HTR-8/SVneo (cell line): Measurements from ENCODE around the gene GNG7.
"Not testable (repeated sequence)": the region's sequence is repeated elsewhere in the genome, so short reads cannot be mapped to it uniquely, and the experiment has no call there.

Source experiments
- DNase-seq: peaks from one replicate; pipeline ENCODE4 v3.0.0; 2011; ENCODE audit warnings: low spot score, mixed read lengths; ENCODE audit not compliant: insufficient read length
- FAIRE-seq: peaks from 2 replicates; lab custom pipeline; 2011; peaks lifted over from hg19 to GRCh38; lab: Jason Lieb, UNC

The GNG7 gene

DNA sequence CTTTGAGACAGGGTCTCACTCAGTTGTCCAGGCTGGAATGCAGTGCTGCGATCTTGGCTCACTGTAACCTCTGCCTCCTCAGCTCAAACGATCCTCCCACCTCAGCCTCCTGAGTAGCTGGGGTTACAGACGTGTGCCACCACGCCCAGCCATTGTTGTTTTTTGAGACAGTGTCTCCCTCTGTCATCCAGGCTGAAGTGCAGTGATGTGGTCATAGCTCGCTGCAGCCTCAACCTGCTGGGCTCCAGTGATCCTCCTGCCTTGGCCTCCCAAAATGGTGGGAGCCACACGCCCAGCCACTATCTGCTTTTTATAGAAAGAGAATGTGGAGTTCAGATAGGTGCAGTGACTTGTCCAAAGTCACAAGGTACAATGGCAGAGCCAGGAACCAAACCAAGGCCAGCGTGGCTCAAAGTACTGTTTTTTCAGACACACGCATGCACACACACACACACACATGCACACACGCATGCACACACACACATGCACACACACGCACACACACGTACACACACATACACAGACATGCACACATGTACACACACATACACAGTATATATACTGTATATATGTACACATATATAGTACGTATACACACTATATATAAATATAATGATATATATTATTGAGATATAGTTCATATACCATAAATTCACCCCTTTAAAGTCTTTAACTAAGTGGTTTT, 220.0 kb downstream of the GNG7 start:
- FAIRE-seq (no peak), DNase-seq (no peak)

DNA sequence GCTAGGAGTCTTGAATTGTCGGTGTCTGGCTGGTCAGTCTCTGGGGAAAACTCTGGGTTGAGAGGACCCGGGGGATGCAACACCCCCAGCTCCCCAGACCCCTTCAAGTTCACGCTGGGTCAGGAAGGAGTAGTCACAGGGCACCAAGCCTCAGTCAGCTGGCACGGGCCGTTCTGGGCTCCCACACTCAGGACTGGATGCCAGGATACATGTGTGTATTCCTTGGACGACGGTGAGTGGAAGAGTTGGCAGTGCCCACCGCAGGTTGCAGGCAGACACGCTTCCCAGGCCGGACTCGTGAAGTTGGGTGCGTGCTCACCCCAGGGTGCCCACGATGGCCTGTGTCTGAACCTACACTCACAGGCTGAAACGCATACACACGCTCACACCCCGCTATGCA, 221.0 kb downstream of the GNG7 start:
- DNase-seq (no peak), FAIRE-seq (no peak)

DNA sequence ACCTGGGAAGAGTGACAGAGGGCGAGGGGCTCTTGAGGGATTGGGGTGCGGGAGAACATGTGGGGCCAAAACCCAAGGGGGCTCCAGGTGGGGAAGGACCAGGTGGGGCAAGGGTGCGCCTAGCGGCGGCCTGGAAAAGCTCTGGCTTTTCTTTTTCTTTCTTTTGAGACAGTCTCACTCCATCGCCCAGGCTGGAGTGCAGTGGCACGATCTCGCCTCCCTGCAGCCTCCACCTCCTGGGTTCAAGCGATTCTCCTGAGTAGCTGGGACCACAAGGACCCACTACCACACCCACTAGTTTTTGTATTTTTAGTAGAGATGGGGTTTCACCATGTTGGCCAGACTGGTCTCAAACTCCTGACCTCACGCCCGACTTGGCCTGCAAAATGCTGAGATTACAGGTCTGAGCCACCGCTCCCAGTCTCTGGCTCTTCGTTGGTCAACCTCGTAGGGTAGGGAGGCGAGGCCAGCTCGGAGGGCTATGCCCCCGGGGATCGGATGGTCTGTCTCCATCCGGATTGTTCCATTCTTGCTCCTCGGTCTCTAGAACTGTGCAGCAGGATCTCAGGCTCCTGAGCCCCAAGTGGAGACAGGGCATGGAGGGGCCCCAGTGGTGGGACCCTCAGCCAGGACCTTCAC, 222.8 kb downstream of the GNG7 start:
- no peak for FAIRE-seq
- no peak for DNase-seq

DNA sequence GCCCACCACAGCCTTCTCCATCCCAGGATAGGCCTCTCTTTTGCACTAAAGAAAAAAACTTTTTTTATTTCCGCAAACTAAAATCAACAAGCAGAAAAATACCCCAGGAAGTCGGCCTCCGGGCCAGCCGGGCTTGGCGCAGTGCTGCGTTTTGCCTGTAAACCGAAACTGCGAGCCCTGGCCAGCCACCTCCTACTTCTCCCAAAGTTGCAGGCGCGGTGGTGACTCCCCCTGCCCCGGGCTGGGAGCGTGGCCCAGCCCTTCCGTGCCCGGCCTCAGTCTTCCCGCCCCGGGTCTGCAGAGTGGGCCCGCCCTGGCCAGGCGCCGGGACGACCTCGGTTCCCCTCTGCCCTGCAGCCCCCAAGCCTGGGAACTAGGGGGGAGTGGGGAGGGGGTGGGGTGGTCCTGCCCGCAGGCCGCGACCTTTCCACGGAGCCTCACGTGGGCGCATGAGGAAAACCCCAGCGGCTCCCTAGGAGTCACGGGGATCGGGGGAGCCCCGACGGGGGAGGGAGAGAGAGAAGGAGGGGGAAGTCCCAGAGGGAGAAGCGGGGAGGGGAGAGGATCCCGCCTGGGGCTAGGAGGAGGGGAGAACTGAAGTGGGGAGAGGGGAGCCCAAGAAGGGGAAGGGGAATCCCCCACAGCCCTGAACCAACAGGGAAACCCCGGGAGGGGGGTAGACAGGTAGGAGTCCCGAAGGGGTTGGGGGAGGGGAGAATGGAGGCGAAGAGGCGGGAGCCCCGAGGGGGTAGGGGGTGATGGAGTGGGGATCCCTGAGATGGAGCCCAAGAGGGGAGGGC, 223.5 kb downstream of the GNG7 start:
- FAIRE-seq (no peak), DNase-seq (no peak)

DNA sequence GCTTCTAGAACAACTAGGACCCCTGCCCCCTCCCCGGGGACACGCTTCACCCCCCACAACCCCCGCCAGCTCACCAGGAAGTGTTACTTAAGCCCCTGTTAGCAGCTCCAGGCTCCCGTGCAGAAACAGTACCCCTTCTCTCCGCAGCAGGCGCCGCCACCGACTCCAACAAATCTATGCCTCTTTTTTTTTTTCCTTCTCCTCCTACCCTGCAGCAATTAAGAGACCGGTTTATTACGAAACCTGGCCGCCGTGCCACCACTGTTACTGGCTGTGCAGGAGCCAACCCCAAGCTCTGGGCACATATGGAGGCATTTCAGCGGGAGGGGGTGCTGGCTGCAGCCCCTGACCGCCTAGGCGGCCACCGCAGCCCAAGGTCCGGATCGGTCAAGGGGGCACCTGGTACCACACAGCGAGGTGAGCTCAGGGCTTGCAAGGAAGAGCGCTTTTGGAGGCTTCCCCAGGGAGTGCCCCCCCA, 224.2 kb downstream of the GNG7 start:
- FAIRE-seq (no peak), DNase-seq (no peak)

DNA sequence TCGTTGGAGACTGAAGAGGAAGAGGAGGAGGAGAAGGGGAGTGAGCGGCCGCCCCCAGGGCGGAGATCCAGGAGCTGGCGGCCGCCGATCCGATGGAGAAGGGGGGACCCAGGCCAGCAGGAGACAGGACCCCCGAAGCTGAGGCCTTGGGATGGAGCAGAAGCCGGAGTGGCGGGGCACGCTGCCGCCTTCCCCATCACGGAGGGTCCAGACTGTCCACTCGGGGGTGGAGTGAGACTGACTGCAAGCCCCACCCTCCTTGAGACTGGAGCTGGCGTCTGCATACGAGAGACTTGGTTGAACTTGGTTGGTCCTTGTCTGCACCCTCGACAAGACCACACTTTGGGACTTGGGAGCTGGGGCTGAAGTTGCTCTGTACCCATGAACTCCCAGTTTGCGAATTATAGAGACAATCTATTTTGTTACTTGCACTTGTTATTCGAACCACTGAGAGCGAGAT, 224.7 kb downstream of the GNG7 start:
- DNase-seq (no peak), FAIRE-seq (no peak)

DNA sequence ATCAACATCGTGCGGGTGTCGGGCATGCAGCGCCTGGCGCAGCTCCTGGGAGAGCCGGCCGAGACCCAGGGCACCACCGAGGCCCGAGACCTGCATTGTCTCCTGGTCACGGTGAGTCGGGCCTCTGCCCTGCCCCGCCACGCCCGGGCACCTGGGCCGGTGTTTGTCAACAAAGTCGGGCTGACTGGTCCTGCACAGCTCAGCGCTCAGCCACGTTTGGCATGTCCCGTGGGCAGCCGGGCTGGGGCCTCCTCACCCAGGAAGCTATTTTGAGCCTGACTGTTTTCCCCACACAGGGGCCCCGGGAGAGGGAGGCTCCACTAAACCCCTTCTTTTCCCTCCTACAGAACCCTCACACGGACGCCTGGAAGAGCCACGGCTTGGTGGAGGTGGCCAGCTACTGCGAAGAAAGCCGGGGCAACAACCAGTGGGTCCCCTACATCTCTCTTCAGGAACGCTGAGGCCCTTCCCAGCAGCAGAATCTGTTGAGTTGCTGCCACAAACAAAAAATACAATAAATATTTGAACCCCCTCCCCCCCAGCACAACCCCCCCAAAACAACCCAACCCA, 225.3 kb downstream of the GNG7 start:
- FAIRE-seq = no peak
- no peak for DNase-seq

DNA sequence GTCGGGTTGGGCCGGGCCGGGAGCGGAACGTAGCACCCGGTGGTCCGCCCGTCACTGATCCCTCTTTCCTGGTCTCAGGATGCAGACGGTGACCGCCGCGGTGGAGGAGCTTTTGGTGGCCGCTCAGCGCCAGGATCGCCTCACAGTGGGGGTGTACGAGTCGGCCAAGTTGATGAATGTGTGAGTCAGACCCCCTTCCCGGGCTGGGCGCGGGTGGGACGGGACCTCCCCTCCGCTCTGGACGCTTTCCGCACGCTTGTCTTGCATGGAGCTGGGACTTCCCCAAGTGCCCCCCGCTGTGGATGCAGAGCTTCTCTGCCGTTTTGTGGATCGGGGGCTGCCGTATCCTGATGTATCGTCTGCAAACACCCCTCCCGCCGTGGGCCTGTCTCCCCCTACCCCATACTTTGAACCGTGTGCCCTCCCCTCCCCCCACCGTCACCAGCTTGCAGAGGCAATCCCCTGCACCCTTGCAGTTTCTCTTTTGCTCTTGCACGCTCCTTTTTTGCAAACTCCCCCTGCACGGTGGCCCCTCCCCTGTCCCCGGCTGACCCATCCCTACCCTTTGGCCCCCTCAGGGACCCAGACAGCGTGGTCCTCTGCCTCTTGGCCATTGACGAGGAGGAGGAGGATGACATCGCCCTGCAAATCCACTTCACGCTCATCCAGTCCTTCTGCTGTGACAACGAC, 225.9 kb downstream of the GNG7 start:
- DNase-seq (no peak), FAIRE-seq (no peak)

DNA sequence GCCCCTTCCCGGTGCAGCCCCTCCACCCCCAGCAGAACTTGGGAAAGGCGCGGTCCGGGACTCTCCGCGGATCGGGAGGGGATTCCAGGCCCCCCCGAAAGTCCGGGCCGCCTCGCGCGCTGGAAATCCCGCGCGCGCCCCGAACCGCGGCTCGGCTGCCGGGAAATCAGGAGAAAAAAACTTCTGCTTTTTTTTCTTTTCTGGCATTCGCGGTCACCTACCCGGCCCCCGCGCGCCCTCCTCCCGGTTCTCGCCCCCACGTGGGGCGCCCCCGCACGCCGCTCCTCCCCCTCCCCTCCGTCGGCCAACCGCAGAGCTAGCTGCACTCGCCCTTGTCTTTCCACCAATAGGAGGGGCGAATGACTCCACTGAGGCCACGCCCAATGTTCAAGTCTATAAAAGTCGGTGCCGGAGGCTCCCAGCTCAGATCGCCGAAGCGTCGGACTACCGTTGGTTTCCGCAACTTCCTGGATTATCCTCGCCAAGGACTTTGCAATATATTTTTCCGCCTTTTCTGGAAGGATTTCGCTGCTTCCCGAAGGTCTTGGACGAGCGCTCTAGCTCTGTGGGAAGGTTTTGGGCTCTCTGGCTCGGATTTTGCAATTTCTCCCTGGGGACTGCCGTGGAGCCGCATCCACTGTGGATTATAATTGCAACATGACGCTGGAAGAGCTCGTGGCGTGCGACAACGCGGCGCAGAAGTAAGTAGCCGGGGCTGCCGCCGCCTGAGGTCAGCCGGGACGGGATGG, 226.6 kb downstream of the GNG7 start, which contains the start of gene GADD45B:
Gene GADD45B, plus strand, starts transcription at position 426 of the 749 bp plus-strand sequence. Its CDS starts 232 bp downstream, at position 658.
- DNase-seq = peak; percentile 97
- peak; percentile 4 for FAIRE-seq

DNA sequence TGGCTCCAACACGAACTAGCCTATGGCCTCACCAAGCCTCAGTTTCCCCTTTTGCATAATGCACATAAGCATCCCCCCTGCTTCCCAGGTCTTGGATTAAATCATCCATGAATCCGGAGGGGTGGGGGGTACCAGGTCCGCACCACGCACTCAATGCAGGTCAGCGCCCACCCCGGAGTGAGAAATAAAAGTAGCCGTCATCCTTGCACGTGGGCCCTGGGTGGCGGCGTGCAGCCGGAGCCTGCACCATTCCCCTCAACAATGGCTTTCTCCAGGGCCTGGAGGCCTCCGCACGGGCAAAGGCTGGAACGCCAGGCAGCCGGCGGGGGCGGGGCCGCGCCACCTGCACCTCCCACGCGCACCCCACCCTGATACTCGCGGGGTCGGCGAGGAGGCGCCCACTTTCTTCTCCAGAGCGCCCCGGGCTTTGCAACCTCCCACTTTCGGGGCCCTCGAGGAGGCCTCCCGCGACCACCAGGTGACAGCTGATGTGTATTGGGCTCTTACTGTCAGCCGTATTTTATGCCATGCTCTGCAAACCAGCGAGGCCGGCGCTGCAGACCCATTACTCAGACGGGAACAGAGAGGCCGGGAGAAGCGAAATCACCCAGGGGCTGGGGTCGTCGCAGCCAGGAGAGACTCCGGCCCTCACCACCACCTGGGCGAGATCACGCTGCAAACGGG, 227.3 kb downstream of the GNG7 start:
- DNase-seq = no peak
- no peak for FAIRE-seq

DNA sequence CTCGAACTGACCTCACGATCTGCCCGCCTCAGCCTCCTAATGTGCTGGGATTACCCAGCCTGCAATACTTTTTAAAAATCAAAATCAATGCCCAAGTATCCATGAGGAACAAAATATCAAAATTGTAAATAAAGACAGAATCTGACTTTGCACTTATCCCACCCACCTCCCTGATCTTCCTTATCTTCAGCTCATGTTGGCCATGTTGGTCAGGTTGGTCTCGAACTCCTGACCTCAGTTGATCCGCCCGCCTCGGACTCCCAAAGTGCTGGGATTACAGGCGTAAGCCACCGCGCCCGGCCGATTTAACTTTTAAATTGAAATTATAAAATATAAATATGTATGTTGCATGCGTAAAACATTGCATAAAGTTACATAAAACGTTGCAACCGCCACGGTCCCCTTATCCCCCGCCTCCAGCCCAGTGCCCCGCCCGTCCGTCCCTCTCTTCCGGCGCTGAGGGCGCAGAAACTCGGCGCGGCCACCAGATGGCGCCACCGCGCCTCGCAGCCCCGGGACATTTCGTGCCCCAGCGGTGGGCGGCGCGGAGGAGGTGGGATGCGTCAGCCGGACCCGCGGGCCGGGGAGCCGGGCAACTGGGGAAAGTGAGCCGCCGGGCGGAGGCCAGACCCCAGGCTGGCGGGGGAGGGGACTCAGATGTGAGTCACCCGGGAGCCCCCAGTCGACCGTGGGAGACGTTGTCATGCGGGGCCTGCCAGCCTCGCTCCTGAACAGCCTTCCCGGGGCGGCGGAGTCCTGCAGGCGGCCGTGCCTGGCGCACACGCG, 228.1 kb downstream of the GNG7 start:
- FAIRE-seq = peak; percentile 73
- DNase-seq = peak; percentile 85

DNA sequence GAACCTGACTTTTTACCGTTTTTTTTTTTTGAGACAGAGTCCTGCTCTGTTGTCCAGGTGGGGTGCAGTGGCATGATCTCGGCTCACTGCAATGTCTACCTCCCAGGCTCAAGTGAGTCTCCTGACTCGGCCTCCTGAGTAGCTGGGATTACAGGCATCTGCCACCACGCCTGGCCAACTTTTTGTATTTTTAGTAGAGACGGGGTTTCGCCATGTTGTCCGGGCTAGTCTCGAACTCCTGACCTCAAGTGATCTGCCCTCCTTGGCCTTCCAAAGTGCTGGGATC, 232.6 kb downstream of the GNG7 start:
- FAIRE-seq, DNase-seq: not testable (repeated sequence)

DNA sequence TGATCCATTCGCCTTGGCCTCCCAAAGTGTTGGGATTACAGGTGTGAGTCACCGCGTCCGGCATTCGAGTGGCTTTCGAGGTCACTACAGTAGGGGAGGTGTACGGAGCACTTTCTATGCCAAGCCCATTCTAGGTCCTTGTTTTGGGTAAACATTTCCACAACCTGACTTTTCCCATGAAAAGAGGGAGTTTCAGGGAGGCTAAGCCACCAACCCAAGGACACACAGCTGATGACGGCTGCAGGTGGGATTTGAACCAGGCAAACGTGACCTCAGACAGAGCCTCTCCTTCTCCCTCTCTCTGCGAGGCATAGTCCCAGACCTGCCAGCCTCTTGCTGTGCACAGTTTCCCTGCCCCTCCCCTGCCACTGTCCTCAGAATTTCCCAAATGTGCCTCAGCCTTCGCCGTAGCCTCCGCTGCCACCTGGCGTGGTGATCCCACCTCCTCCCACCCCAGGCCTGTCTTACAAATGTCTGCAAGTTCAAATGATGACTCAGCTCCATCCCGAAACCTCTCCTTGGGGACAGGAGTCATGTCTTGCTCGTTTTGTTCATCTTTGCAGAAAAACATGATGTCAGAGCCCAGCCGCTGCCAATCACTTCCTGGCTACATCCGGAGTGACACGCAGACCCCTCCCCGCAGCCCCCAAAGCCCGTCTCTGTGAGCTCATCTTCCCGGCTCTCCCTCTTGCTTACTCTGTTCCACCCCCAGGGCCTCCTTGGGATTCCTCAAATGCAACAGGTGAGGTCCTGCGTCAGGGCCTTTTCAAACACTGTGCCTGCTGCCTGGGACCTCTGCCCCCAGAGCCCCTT, 233.2 kb downstream of the GNG7 start:
- peak; percentile 76 for FAIRE-seq
- peak; percentile 71 for DNase-seq

DNA sequence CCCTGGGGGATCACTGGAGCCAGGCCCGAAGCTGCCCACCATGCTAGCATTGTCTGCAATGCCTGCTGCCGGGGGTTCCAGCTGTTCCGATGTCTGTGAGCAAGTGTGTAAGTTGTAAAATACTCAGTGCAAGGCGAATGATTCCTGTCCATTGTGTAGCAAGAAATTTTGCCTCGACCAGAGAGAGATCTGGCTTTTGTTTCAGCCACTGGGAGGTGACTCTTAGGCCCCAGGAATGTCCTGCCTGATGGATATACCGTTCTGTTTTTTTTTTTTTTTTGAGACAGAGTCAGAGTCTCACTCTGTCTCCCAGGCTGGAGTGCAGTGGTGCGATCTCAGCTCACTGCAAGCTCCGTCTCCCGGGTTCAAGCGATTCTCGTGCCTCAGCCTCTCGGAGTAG, 233.9 kb downstream of the GNG7 start:
- FAIRE-seq = no peak
- DNase-seq = no peak

DNA sequence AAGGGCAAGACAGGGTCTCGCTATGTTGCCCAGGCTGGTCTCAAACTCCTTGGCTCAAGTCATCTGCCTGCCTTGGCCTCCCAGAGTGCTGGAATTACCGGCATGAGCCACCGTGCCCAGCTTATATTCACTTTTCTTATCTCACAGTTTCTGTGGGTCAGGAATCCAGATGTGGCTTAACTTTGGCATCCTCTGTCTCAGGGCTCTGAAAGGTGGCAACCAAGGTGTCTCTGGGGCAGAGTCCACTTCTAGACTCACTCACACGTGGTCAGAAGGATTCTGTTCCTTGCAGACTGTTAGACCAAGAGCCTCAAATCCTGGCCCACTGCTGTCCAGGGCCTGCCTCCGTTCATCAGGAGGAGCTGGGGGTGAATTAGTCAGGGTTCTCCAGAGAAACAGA, 238.1 kb downstream of the GNG7 start:
- no peak for FAIRE-seq
- no peak for DNase-seq

DNA sequence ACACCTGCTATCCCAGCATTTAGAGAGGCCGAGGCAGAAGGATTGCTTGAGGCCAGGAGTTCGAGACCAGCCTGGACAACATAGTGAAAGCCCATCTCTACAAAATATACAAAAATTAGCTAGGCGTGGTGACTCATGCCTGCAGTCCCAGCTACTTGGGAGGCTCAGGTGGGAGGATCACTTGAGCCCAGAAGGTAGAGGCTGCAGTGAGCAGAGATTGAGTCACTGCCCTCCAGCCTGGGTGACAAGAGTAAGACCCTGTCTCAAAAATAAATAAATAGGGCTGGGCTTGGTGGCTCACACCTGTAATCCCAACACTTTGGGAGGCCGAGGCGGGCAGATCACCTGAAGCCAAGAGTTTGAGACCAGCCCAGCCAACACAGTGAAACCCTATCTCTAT, 238.8 kb downstream of the GNG7 start:
- FAIRE-seq, DNase-seq: not testable (repeated sequence)

DNA sequence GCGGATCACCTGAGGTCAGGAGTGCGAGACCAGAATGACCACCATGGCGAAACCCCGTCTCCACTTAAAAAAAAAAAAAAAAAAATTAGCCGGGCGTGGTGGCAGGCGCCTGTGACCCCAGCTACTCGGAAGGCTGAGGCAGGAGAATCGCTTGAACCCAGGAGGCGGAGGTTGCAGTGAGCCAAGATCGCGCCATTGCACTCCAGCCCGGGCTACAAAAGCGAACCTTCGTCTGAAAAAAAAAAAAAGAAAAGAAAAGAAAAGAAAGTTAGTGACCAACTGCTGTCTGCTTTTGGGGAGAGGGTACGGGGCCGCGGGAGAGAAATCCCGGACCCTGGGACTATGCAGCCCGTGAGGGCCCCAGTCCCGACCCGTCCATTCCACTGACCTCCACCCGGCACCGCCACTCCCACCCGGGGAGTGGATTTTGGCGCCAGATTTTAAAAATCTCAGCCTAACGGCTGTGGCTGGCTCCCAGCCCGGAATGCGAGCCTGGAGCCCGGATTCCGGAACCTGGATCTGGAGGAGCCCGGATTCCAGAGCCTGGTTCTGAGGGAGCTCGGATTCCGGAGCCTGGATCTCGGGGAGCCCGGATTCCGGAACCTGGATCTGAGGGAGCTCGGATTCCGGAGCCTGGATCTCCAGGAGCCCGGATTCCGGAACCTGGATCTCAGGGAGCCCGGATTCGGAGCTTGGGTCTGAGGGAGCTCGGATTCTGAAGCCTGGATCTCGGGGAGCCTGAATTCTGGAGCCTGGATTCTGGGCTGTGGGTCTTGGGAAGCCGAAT, 239.7 kb downstream of the GNG7 start:
- FAIRE-seq = no peak
- DNase-seq = peak; percentile 61
